A172 (cell line): ENCODE measurements around the gene FBXW11. TPM values are rescaled to one million over a fixed set of nuclear protein-coding genes. Genes with fewer than 3 reads are reported as not detected.
"Not testable (repeated sequence)": the region's sequence is repeated elsewhere in the genome, so short reads cannot be mapped to it uniquely, and the experiment has no call there.

Experiments
- DNase-seq: peaks from one replicate; pipeline ENCODE4 v3.0.0-alpha.2; 2015; ENCODE audit warnings: low spot score
- total RNA-seq: library from RNA; depleted of rRNA; stranded (reverse); fragments of >200 nt; shearing (Covaris generic); gene quantifications from 2 replicates; pipeline ENCODE4 v1.2.3, GENCODE V29; 2014

Gene FBXW11
- total RNA-seq, 1 experiment from 2014 or later: 106 TPM

DNA sequence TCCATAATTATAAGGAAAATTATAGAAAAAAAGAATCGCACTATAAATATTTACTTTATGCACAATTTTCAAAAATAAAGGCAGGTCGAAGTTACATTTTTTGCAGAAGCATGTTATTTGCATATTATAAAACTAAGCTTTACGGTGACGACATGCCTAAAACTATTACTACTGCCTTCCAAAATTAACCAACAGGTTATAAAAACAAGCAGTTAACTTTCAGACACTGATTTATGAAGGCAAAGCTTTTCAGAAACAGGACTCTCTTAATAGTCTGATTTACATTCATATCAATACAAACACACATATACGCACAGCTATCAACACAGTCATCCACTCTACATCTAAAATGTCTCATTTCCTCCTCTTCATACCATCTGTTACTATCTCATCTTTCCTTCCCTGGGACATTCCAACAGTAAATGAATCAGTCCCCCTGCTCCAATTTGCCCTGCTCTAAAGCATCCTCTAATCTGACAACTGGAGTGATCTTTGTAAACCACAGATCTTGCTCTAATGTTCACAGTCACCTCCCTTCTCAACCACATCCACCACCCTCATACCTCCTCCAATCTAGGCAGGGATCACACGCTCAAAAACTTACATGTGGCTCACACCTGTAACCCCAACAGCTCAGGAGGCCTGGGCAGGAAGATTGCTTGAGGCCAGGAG, 21.6 kb downstream of the FBXW11 start:
- DNase-seq: peak; percentile 96

DNA sequence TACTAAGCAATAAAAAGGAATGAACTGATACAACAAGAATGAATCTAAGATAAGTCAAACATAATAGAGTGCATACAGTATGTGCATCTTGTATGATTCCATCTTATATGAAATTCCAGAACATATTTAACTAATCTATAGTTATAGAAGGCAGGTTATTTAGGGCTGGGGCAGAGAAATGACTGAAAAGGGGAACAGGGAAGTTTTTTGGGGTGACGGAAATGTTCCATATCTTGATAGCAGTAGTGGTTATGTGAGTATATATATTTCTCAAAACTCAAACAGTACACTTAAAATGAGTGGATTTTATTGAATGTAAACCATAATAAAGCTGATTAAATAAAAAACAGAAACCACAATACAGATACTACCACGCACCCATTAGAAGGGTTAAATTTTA, 24.6 kb downstream of the FBXW11 start:
- no peak for DNase-seq

DNA sequence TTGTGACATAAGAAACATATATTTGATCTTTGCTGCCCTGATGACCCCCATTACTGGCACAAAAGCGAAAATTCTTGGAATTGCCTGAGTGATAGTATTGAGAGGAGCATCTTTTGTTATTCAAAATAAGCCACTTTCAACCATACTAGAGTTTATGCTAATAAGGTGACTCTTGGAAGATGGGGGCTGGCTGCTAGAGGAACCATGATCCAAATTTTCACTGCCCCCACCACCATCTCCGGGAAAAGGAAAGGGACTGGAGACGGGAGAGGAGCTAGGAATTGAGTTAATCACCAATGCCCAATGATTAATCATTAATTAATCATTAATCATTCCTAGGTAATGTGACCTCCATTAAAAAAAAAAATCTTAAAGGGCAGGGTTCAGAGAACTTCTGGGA, 25.6 kb downstream of the FBXW11 start:
- no peak for DNase-seq

DNA sequence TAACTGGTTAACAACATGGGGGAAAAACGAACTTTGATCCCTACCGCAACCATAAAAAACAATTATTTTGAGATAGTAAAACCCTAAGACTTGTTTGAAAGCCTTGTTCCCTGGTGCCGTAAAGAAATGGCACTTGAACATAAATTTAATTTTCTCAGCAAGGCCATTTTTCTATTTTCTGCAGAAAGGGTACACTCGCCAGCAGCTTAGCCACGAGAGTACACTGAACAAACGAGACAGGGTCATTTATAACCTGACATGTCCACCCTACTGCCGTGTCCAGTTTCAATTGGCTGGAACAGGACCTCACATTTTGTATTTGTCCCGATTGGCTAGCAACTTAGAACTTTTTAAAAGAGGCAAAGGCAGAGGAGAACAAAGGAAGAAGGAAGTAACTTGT, 26.8 kb downstream of the FBXW11 start:
- DNase-seq: no peak

DNA sequence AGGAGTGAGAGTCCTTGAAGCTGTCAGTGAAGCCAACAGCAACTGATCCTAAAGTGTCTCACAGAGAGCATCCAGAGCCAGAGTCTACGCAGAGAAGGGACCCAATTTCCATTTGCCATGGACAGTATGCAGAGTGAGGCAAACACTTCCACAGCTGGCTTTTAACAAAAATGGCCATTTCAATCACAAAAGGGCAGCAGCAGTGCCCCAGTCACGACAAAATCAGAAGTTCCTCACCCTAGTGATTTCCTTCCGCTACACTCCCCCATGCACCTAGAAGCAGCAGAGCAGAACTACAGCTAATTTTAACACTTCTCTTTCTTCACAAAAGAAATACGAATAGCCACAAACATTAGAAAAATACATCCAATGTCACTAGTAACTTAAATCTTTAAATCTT, 27.9 kb downstream of the FBXW11 start:
- no peak for DNase-seq

DNA sequence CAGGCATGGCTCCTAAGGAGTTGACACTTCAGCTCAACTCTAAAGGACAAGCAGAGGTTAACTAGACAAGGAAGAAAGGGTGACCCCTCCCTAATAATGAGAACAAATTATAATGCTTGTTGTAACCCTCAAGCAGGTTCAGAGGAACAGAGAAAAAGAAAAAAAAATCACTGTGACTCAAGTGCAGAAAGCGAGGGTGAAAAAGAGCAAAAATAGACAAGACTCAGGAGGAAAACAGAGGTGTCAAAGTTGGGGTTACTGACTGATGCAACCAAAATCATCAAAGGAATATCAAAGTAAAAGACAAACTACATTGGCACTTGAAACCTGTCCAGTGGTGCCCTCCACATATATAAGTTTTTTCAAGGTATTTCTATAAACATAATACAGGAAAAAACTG, 28.4 kb downstream of the FBXW11 start:
- DNase-seq: no peak

DNA sequence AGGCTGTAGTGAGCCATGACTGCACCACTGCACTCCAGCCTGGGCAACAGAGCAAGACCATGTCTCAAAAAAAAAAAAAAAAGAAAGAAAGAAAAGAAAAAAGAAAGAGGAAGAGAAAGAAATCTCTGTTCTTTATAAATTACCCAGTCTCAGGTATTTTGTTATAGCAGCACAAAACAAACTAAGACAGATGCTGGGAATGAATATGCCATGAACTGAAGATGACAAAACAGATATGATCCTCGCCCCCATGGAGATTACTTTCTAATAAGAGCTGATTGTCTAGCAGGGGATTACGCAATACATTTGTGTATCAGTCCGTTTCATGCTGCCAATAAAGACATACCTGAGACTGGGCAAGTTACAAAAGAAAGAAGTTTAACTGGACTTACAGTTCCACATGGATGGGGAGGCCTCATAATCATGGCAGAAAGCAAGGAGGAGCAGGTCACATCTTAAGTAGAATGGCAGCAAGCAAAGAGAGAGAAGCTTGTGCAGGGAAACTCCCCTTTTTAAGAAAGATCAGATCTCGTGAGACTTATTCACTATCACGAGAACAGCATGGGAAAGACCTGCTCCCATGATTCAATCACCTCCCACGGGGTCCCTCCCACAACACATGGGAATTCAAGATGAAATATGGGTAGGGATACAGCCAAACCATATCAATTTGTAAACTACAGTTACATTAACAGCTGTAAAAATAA, 29.0 kb downstream of the FBXW11 start:
- not testable (repeated sequence) for DNase-seq

DNA sequence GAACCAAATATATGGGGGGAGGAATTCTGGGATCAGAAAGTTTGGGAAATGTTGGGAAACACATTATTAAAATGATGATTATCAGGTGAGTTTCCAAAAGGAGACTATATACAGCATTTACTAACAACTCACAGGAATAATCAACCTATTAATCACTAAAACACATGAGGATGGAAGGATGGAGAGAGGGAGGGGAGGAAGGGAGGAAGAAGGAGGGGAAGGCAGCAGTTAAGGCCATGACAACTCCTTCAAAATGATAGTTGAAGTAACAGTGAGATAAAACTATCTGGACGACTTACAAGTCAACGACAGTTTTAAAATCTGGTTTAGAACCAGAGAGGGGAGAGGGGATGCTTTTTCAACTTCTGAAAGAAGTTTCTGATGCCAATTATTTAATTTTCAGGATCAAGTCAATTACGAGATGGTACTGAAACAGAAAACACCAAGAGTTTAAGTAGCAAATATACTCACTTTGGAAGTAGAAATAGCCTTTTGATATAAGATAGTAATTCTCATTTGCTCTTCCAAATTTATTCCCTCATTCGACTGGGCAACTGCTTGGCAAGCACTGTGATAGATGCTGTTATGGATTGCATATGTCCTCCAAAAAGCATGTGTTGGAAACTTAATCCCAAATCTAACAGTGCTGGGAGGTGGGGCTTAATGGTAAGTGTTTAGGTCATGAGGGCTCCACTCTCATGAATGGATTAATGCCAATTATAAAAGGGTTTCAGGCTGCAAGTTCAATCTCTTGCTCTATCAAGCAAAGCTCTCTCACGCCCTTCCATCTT, 30.4 kb downstream of the FBXW11 start:
- DNase-seq: no peak

DNA sequence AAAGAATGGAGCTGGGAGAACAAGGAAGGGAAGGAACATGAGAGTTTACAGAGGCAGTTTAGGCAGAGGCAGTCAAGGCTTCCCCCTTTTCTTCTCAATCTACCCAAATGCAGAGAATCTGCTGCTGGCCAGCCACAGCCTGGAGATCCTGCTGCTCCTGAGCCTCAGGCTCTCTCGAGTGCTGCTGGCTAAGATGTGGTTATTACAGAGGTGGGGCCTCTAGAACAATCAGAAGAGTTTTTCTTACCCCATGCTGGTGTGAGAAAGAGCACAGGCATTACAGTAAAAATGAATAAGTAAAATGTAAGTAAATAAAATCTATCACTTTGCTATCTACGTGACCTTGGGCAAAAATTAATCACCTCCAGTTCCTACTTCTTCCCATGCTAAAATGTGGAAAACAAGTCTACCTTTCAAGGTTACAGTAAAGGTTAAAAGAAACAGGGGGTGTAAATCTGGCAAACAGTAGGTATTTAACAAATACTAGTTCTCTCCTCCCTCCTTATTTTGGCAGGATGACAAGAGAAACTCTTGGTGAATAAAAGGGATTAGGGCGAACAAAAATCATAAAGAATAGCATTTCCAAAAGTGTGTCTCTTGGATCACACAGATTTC, 31.1 kb downstream of the FBXW11 start:
- DNase-seq: peak; percentile 9

DNA sequence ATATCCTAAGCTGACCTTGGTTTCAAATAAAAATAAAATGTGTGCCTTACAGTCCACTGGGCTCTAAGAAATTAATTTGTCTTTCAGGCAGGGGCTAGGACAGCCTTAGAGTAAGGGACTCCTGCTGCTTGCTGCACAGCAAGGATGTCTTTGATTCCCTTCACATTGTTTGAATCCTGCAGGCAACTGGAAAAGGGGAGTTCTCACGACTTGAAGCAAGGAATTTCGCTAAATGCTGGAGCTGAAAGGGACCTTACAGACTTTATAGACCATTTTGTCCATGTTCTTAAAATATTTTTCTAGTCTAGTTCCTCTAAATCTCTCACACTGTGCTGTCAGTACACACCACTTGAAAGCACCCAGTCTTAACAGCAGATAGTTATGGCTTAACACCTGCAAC, 35.6 kb downstream of the FBXW11 start:
- DNase-seq: no peak

DNA sequence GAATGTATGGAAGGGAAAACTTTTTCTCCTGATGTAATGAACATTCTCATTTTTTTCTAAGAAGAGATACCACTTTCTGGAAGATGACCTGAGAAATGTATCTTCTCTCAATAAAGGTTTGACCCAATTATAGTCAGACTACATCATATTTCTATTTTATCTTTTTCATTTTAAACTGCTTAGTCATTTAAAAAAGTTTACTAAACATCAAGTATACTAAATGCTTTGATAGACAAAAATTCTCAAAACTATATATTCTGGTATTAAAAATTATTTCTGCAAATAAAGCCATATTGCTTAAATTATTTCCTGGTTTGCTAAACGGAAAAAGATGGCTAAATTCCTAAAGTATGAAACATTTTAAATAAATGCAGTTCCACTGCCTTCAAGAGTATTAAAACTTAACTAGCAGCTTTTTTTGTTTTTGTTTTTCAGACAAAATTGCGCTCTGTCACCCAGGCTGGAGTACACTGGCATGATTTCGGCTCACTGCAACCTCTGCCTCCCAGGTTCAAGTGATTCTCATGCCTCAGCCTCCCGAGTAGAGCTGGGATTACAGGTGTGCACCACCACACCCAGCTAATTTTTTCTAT, 37.1 kb downstream of the FBXW11 start:
- no peak for DNase-seq

DNA sequence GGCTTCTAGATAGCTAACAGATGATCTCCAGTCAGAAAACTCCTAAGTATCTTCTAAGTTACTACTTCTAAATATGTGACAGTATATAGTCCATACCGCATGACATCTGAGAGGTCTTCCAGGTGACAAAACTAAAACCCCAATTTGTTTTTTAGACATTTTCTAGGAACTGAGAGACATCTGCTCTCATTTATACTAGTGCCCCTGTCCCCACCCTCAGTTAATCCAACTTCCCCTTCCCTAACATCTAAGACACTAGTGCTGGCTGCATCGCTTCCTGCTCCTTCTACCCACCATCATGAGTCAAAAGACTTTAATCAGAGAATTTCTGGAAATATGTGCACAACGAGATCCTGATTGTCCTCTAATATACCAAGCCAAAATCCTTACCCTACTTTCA, 37.9 kb downstream of the FBXW11 start:
- no peak for DNase-seq

DNA sequence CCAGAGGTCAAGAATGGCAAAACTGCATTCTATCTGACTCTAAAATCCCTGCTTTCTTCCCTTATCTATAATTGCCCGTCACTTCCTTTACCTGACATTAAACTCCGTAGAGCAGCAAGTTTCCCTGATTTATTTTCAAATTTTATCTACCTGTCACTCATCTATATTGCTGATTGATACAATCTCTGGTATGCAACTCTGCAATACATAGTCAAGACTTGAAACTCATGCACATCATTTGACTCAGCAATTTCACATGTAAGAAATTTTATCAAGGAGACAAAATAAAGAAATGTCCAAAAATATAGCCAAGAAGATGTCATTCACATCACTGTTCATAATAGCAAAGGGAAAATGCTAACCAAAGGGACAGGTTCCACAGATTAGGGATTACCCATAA, 39.5 kb downstream of the FBXW11 start:
- DNase-seq: no peak

DNA sequence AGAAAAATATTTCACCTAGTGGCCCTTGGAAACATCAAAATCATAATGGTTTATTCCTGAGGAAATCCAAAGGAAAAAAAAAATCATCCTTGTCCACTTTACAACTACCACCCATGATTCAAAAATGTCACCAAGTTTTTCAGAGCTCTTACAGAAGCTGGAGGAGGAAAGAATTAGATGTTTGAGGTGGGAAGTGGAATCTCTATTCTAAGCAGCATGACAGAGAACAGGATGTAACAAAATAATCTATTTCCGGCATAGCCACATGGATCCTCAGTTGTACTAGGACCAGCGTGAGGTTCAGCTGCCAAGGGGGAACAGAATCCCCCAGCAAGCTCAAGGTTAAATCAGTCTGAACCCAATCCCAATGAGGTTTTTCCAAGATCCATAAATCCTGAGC, 40.2 kb downstream of the FBXW11 start:
- no peak for DNase-seq

DNA sequence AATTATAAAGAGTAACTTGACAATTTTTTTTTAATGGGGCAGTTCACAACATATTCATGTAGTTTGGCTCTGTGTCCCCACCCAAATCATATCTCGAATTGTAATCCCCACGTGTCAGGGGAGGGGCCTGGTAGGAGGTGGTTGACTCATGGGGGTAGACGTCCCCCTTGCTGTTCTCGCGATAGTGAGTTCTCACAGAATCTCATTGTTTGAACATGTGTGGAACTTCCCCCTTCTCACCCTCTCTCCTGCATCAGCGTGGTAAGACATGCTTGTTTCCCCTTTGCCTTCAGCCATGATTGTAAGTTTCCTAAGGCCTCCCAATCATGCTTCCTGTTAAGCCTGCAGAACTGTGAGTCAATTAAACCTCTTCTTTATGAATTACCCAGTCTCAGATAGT, 40.7 kb downstream of the FBXW11 start:
- DNase-seq: no peak

DNA sequence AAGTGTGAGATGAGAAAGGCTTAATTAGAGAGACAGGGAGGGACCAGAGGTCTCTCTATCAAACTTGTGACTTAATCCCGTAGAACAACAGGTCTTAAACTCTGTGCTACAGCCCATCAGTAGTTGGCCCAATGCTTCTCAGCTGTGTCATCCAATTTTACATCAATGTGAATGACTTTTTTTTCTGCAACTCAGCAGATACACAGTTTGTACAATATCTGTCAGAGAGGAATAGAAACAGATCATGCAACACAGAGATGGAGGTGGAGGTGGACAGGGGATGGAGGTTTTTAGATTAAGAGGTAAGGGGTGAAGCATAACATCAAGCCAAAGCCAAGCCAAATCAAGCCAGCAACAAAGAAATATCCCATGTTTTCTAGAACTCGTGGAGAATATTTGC, 43.0 kb downstream of the FBXW11 start:
- no peak for DNase-seq

DNA sequence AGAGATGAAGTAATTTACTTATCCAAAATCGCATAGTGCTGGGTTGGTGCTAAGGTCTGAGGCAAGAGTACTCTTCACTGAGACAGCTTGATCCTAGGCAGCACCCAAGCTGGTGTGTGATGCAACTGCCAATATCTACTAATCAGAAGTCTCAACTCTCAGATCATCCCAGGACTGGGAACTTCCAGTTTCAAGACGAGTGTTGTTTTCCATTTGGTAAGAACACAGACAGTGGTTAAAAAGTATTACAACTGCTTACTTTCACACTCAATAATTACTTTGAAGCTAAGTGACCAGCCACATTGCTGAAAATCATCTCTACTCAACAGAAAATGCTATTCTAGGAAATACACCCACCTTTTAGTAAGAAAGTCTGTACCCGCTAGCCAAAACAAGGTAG, 45.3 kb downstream of the FBXW11 start:
- DNase-seq: no peak

DNA sequence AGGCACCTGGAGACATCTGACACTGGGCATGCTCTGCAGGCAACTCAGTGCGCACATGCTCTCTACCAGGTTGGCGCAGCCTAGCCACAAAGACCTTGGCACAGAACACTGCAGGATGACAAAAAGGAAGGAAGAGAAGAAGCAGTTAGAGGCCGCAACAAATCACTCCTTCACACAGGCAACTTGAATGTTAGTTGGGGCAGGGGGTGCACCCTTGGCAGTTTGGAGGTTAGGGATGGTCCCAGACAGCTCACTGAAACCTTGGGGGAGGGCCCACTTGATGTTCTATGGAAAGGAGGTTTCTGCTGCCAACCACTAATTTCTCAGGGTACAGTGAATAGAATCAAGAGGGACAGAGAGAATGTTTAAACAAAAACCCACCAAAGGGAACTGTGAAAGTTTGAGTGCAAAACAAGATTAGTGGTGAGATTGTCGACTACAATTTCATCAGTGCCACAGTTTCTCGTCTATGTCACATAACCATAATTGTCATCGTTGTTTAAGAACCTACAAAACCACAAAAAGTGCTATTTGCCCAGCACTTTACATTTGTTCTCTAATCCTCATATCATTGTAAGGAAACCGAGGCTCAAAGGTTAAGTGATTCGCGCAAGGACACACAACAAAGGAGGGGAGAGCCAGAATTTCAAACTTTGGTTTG, 48.7 kb downstream of the FBXW11 start:
- no peak for DNase-seq

DNA sequence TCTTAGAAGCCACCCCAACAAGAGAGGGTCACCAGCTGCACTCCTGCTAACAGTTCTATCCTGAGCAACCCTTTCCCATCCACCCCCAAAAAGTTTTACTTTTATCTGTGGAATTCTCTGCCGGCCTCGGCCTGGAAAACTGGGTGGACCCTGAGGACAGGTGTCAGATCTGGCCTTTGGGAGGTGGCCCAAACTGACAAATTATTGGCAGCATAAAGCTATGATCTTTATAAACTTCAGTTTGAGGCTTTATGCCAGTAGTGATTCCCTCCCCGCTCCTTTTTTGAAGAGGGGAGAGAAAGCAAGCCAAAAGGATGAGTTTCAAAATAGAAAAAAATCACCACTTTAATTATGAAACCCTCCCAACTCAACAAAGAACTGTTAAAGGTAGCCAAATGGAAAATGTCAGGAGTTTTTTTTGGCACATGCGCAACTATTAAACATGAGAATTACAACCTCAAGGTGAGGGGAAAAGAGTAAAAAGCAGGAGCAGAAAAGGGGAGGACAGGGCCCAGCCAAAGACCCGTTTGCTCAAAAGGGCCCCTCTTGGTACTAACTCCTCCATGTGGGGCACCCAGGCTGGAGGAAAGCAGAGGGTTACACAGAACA, 49.4 kb downstream of the FBXW11 start:
- DNase-seq: no peak

DNA sequence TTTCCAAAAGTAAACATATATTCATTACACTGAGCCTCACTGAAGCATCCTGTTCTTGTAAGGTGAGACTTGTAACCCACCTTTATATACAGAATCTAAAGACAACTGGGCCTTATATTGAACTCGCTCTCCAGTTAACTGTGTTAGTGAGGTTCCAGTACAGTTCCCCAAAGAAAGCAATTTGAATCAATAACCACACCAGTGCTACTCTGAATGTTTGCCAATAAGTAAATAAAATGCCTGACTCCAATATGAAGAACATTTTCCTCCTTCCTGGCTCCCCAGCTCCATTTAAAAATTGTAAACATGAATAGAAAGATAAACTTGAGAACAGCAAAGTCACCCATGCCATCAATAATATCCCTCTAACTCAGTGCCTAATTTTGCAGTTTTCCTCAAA, 50.1 kb downstream of the FBXW11 start:
- DNase-seq: no peak

DNA sequence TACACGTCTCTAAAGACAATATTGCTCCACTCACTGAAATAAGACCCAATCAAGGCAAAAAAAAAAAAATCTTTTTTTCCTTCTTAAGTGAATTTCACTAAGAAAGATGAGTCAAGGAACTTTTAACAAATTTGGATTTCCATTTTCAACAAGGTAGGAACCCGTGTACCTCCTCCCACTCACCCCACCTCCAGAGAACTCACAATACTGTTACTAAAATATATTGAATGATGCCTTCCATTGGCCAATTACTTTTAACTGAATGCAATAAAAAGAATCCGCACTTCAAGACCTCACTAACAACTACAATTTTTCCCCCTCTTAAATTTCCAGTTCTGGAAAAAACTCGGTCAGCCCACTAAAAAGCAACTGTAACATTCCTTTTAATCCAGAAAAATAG, 50.7 kb downstream of the FBXW11 start:
- no peak for DNase-seq
